Psoas muscle (tissue), 8 donors: ENCODE results near the gene NPAT. TPM values are rescaled to one million over a fixed set of nuclear protein-coding genes. Genes with fewer than 3 reads are reported as not detected.
"Not testable (repeated sequence)": the region's sequence is repeated elsewhere in the genome, so short reads cannot be mapped to it uniquely, and the experiment has no call there.

Source experiments
- ATAC-seq, 4 donors: fragments of 200-7000 bp; cut with Tn5 transposase; one replicate each; pipeline ENCODE4 v1.9.1; 2020; ENCODE audit warnings: moderate library complexity in 3 of 4, mild to moderate bottlenecking in 2 of 4
- DNase-seq, 2 donors: peaks; one replicate each; pipeline ENCODE4 v3.0.0-alpha.2; 2020
- H3K27ac ChIP-seq: fragments of 200-600 bp; one replicate; pipeline ENCODE4 v1.8.0; 2022
- H3K27me3 ChIP-seq, 3 donors: fragments of 200-600 bp in 1 of 3; one replicate each; pipeline versions ENCODE4 v1.6.1 to v1.8.0; 2013 to 2022; ENCODE audit warnings: low read length in 2 of 3, mild to moderate bottlenecking in 2 of 3, moderate library complexity in 1 of 3; ENCODE audit not compliant: insufficient read depth in 3 of 3
- H3K36me3 ChIP-seq, 2 donors: fragments of 200-600 bp in 1 of 2; one replicate each; pipeline versions ENCODE4 v1.6.1 to v1.8.0; 2013 to 2022; ENCODE audit warnings: low read depth in 1 of 2, mild to moderate bottlenecking in 1 of 2, moderate library complexity in 1 of 2; ENCODE audit not compliant: insufficient read depth in 1 of 2
- H3K4me1 ChIP-seq: fragments of 200-600 bp; one replicate; pipeline ENCODE4 v1.8.0; 2022
- H3K4me3 ChIP-seq: fragments of 200-600 bp; one replicate; pipeline ENCODE4 v1.8.0; 2022; ENCODE audit warnings: mild to moderate bottlenecking
- H3K9me3 ChIP-seq: fragments of 200-600 bp; one replicate; pipeline ENCODE4 v1.8.0; 2022
- CTCF ChIP-seq: fragments of 200-600 bp; IDR thresholded peaks from one replicate; pipeline ENCODE4 v1.8.0; 2022; ENCODE audit warnings: antibody characterized with exemption
- WGBS, 3 donors: extraction: QIAGEN DNeasy Blood & Tissue Kit; methylation state at CpG; one replicate each; pipeline versions ENCODE4 v1.1.6 to v1.1.7; 2013; 5-methylcytosine and 5-hydroxymethylcytosine counted together
- intact Hi-C, 2 donors: fragments of 100-400 bp; cut with DNase I; formaldehyde crosslinking; loops; one replicate each; pipeline versions ENCODE4 v1.11.0 to v1.14.2; 2022
- polyA plus RNA-seq, 3 donors: library from polyadenylated mRNA; stranded (reverse); fragments of 200-250 nt; gene quantifications; one replicate each; pipeline ENCODE4 v1.2.3, GENCODE V29; 2013
- total RNA-seq, 4 donors: library from RNA; stranded (reverse); fragmentation: NEBNext Ultra II Directional in 2 of 4; extraction: Animal tissue kit (Norgen Biotek cat#: 25700) in 2 of 4; gene quantifications; one replicate each; pipeline versions ENCODE4 v1.2.1 to v1.2.4, GENCODE V29; 2021 to 2023
- donor health status: healthy with polysubstance abuse.
- donor health status: DM: no; HTN: no; CAD: no; lungs with moderate emphysema.
- donor health status: Bipolar disorder and iron deficiency.
- donor health status: healthy.
- donor health status: DM: yes; HTN: yes; CAD: no.
- donor health status: DM: no; HTN: no; CAD: no.
- donor health status: DM: no; HTN: no; CAD: no.
- donor health status: DM: yes; HTN: yes; CAD: no.

Gene NPAT
- total and polyA plus RNA-seq, 7 donors = 2.0 to 6.9 (median 5.1) TPM

DNA sequence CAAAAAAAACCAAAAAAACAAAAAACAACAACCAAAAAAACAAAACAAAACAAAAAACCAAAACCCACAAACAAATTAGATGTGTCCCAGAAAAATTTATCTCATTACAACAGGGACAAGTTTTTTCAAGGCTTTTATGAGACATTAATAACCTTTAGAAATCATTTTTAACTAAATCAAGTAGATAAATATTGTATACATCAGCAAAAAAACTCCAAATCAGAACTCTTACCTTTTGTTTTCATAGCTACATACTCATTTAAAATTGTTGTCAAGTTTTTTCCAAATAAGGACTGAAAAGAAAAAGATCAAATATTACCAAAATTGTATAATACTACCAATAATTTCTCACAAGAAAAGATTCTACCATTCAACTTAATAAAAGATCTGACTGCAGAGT is 28.7 kb downstream of the NPAT start:
- no peak for ATAC-seq
- no peak for DNase-seq
- peaks cover 0 to 76% of the 10 kb centered on the region in 2 donors for H3K36me3 ChIP-seq
- intact Hi-C loops = no loop called here
- H3K27me3 ChIP-seq = no peaks in the 10 kb centered on the region
- H3K27ac ChIP-seq = no peak overlapping the region
- no peaks in the 10 kb centered on the region for H3K4me1 ChIP-seq
- no peaks in the 10 kb centered on the region for H3K9me3 ChIP-seq
- H3K4me3 ChIP-seq = no peak overlapping the region
- TF ChIP-seq CTCF = no peak

DNA sequence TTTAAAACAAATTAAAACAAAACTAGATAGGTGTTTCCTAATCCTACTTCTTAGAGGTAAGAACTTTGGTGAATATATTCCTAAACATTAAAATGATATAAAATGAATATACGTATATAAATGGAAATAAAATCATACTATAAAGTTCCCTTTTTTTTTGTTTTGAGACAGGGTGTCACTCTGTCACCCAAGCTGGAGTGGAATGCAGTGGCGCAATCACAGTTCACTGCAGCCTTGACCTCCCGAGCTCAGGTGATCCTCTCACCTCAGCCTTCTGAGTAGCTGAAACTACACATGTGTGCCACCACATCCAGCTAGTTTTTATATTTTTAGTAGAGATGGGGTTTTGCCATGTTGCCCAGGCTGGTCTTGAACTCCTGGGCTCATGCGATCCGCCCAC is 44.9 kb downstream of the NPAT start:
- WGBS, 3 donors = 78 to 96% (median 86%) methylated on average over 5 of the region's 5 CpGs
- H3K4me1 ChIP-seq = no peaks in the 10 kb centered on the region
- H3K36me3 ChIP-seq = peaks cover 0 to 89% of the 10 kb centered on the region in 2 donors

GRCh38 chr11:108170184-108170583 is 52.3 kb downstream of the NPAT start:
- Histone ChIP-seq H3K27me3 (no peaks in the 10 kb centered on the region), H3K4me1 (no peaks in the 10 kb centered on the region), H3K9me3 (no peaks in the 10 kb centered on the region), H3K4me3 (peak overlapping the region; percentile 33), H3K36me3 (peaks cover 0 to 79% of the 10 kb centered on the region in 2 donors), H3K27ac (no peak overlapping the region)
- intact Hi-C loops = no loop called here
- DNase-seq (no peak), ATAC-seq (no peak)
- TF ChIP-seq CTCF = no peak
- WGBS, 3 donors = 74 to 79% (median 76%) methylated on average over 2 of the region's 2 CpGs

More for the DNA sequence above, 44.9 kb downstream of the NPAT start:
- Histone ChIP-seq H3K27ac (no peak overlapping the region), H3K9me3 (no peaks in the 10 kb centered on the region), H3K27me3 (no peaks in the 10 kb centered on the region), H3K4me3 (no peak overlapping the region)
- DNase-seq (no peak), ATAC-seq (no peak)
- no peak for TF ChIP-seq CTCF
- intact Hi-C loops = no loop called here

DNA sequence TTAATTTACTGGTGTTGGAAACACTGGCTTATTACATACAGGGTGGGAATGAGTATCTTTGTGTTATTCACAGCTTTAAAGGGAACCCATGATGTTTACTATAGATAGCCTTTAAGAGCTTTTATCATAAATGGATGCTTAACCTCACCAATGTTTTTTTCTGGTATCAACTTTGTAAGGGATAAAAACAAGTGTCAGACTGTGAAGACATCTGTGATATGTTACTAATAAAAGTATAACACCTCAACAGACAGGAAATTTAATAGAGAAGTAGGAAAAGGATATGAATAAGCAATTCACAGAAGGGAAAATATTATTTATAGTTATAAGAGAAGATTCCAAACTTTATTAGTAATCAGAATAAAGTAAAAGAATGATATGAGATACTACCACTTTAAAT is 54.8 kb downstream of the NPAT start:
- H3K27me3 ChIP-seq = no peaks in the 10 kb centered on the region

DNA sequence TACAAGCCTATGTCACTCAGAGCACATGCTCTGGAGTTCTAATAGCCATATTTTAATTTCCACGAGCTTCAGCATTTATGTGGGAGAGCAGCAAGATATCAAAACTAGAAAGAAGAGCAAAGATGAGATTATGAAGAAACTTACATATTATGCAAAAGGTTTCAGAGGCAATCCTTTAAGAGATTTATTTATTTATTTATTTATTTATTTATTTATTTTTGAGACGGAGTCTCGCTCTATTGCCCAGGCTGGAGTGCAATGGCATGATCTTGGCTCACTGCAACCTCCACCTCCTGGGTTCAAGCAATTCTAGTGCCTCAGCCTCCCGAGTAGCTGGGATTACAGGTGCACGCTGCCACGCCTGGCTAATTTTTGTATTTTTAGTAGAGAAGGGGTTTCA is 59.6 kb downstream of the NPAT start:
- H3K27me3 ChIP-seq, DNase-seq, H3K4me1 ChIP-seq, H3K4me3 ChIP-seq, H3K9me3 ChIP-seq, intact Hi-C loops, H3K27ac ChIP-seq, ATAC-seq: not testable (repeated sequence)
- 82 to 98% (median 88%) methylated on average over 6 of the region's 6 CpGs for WGBS, 3 donors
- peaks cover 8 to 93% of the 10 kb centered on the region in 2 donors for H3K36me3 ChIP-seq

More for the DNA sequence above, 54.8 kb downstream of the NPAT start:
- Histone ChIP-seq H3K36me3 (peaks cover 2 to 74% of the 10 kb centered on the region in 2 donors), H3K4me3 (no peak overlapping the region), H3K27ac (no peak overlapping the region), H3K9me3 (no peaks in the 10 kb centered on the region), H3K4me1 (no peaks in the 10 kb centered on the region)
- no peak for TF ChIP-seq CTCF
- ATAC-seq (no peak), DNase-seq (no peak)
- intact Hi-C loops = no loop called here
